ELR (cell line): ENCODE measurements around the gene C11orf42.

ENCODE experiments used
- DNase-seq: peaks from one replicate; pipeline ENCODE4 v3.0.0-alpha.2; 2015; ENCODE audit warnings: low read depth

Gene C11orf42

GRCh38 chr11:6258141-6258540 lies 52.8 kb downstream of the C11orf42 start:
- DNase-seq = no peak

DNA sequence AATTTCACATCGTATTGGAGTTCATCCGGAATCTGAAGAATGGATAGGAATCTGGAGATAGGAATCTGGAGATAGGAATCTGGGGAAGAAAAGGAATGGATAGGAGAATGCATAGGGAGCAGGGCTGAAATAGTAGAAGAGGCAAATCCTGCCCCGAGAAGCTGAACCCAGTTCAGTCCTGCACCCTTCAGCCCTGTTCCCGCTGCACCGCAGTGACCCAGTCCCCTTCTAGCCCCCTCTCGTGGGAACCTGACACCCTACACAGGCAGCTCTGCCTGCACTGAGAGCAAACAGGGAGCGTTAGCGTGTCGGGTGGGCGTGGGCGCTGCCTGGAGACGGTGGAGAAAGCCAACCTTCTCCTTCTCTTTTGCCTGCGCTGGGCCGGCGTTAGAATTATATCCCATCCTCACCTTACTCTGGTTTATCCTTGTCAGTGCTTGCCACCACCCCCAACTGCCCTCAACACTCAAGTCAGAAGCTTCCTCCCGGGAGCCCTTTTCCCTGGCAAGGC lies 53.3 kb downstream of the C11orf42 start:
- DNase-seq = no peak

GRCh38 chr11:6260207-6260726 lies 54.9 kb downstream of the C11orf42 start:
- DNase-seq = no peak
